Measurements from ENCODE around the gene GPC6. TPM values are rescaled to one million over a fixed set of nuclear protein-coding genes. Genes with fewer than 3 reads are reported as not detected.

GPC6 gene
- total and polyA plus RNA-seq, 9 of the 15 experiments (the other 6 are each of a cell fraction or from before 2014, with no cell fraction given), result under 0.01 to 0.20 (median 0.01) TPM; not detected in 4

DNA sequence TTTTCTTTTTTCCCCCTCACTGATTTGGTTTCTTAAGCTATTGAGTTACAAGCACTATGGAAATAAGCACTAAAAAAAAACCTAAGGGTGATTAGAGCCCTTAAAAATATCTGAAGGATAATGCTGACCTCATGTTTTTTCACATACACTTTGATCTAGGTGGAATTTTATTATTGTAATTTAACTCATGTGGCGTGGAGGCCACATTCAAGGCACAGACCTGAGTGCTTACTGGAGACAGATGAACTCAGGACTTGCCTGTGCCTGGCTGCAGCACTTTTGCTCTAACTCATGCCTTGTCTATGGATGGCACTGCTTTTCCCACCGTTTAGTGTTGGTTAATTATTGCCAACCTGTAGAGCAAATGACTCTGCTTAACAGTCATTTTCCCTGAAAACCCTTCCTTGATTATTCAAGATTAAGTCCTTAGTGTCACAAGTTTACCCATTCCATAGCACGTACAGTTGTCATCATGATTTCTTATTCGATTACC, 541.4 kb downstream of the GPC6 start:
- Histone ChIP-seq H3K79me2 (ENCODE audit: control insufficient read depth, insufficient read depth, low read length) (no peaks in the 10 kb centered on the region), H2AFZ (ENCODE audit: low read depth, low read length) (no peak overlapping the region), H3K4me1 (replicated peaks in 1 of 2; ENCODE audit: control insufficient read depth in 2 of 2, insufficient read depth in 2 of 2, low read length in 2 of 2) (no peaks in the 10 kb centered on the region), H3K27ac (ENCODE audit: extremely low read depth, low read depth, low read length) (no peak overlapping the region), H3K9me1 (ENCODE audit: control insufficient read depth, insufficient read depth, low read length) (no peaks in the 10 kb centered on the region), H3K36me3 (ENCODE audit: control insufficient read depth, insufficient read depth, low read length) (no peaks in the 10 kb centered on the region), H3K27me3 (ENCODE audit: control insufficient read depth in 2 of 2, insufficient read depth in 2 of 2, low read length in 2 of 2) (no peaks in the 10 kb centered on the region), H3K4me3 (no peak overlapping the region), H4K20me1 (replicated peaks; ENCODE audit: control insufficient read depth, insufficient read depth, low read length) (no peaks in the 10 kb centered on the region), H3K9ac (ENCODE audit: insufficient read depth in 1 of 2, low read depth in 2 of 2, low read length in 2 of 2) (no peak overlapping the region), H3K9me3 (replicated peaks; ENCODE audit: control insufficient read depth, insufficient read depth, low read depth, low read length) (no peaks in the 10 kb centered on the region), H3K4me2 (ENCODE audit: insufficient read depth, low read length) (no peak overlapping the region)
- TF ChIP-seq SRF (CRISPR knock-in tag; IDR thresholded peaks at IDR 0.05), result no peak
- TF ChIP-seq ZSCAN29 (IDR thresholded peaks at IDR 0.05), result no peak
- TF ChIP-seq MAFK (IDR thresholded peaks at IDR 0.05; ENCODE audit: low read length), result 0 out of 2 replicates have a peak, but pooled peaks have one; percentile 7
- TF ChIP-seq, protein P1, sequence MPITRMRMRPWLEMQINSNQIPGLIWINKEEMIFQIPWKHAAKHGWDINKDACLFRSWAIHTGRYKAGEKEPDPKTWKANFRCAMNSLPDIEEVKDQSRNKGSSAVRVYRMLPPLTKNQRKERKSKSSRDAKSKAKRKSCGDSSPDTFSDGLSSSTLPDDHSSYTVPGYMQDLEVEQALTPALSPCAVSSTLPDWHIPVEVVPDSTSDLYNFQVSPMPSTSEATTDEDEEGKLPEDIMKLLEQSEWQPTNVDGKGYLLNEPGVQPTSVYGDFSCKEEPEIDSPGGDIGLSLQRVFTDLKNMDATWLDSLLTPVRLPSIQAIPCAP (CRISPR knock-in tag; IDR thresholded peaks at IDR 0.05; ENCODE audit: borderline replicate concordance), result no peak
- whole genome bisulfite sequencing (ENCODE audit: insufficient coverage, low coverage, missing lambda C conversion rate), result 0% methylated on average over 4 of the region's 4 CpGs
- no peak for ATAC-seq
- ChIA-PET POLR2A (no interaction called here), CTCF (ENCODE audit: low intra/inter-chr PET ratio) (no interaction called here)
- no TSS peak for BruUV-seq (replicated peaks)
- DNase-seq (ENCODE audit: extremely low read depth in 1 of 4, low spot score in 3 of 4), result no peak
- in situ Hi-C loops (cut with MboI), result no loop called here
- FAIRE-seq, result no peak
- intact Hi-C loops (cut with micrococcal nuclease), result no loop called here

DNA sequence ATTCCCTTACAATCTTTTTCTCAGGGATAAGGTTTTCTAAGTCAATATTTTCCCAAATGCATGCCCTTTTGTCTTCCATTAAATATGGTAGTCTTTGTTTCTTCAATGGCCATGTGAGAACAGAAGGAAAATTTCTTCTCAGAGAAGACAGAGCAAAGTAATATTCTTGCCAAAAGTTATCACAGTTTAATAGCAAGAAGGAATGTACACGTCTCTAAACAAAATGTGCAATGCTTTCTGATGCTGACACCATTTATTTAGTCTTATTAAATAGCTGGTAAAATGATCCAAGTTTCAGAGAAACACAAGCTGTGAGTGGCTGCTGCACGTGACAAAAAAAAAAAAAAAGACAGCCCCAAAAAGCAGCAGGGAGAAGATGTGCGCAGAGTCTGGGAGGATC, 542.5 kb downstream of the GPC6 start:
- Histone ChIP-seq H3K27ac (ENCODE audit: extremely low read depth, low read depth, low read length) (no peak overlapping the region), H2AFZ (ENCODE audit: low read depth, low read length) (no peak overlapping the region), H3K9me3 (replicated peaks; ENCODE audit: control insufficient read depth, insufficient read depth, low read depth, low read length) (no peaks in the 10 kb centered on the region), H3K27me3 (ENCODE audit: control insufficient read depth in 2 of 2, insufficient read depth in 2 of 2, low read length in 2 of 2) (no peaks in the 10 kb centered on the region), H3K4me3 (no peak overlapping the region), H3K9me1 (ENCODE audit: control insufficient read depth, insufficient read depth, low read length) (no peaks in the 10 kb centered on the region), H3K4me2 (ENCODE audit: insufficient read depth, low read length) (no peak overlapping the region), H4K20me1 (replicated peaks; ENCODE audit: control insufficient read depth, insufficient read depth, low read length) (no peaks in the 10 kb centered on the region), H3K9ac (ENCODE audit: insufficient read depth in 1 of 2, low read depth in 2 of 2, low read length in 2 of 2) (no peak overlapping the region), H3K79me2 (ENCODE audit: control insufficient read depth, insufficient read depth, low read length) (no peaks in the 10 kb centered on the region), H3K36me3 (ENCODE audit: control insufficient read depth, insufficient read depth, low read length) (no peaks in the 10 kb centered on the region), H3K4me1 (replicated peaks in 1 of 2; ENCODE audit: control insufficient read depth in 2 of 2, insufficient read depth in 2 of 2, low read length in 2 of 2) (no peaks in the 10 kb centered on the region)
- DNase-seq (ENCODE audit: extremely low read depth in 1 of 4, low spot score in 3 of 4) (no peak), ATAC-seq (no peak), FAIRE-seq (no peak)
- intact Hi-C loops (cut with micrococcal nuclease) (no loop called here), in situ Hi-C loops (cut with MboI) (no loop called here)
- CTCF ChIA-PET (ENCODE audit: low intra/inter-chr PET ratio), result no interaction called here
- TF ChIP-seq, protein P2, sequence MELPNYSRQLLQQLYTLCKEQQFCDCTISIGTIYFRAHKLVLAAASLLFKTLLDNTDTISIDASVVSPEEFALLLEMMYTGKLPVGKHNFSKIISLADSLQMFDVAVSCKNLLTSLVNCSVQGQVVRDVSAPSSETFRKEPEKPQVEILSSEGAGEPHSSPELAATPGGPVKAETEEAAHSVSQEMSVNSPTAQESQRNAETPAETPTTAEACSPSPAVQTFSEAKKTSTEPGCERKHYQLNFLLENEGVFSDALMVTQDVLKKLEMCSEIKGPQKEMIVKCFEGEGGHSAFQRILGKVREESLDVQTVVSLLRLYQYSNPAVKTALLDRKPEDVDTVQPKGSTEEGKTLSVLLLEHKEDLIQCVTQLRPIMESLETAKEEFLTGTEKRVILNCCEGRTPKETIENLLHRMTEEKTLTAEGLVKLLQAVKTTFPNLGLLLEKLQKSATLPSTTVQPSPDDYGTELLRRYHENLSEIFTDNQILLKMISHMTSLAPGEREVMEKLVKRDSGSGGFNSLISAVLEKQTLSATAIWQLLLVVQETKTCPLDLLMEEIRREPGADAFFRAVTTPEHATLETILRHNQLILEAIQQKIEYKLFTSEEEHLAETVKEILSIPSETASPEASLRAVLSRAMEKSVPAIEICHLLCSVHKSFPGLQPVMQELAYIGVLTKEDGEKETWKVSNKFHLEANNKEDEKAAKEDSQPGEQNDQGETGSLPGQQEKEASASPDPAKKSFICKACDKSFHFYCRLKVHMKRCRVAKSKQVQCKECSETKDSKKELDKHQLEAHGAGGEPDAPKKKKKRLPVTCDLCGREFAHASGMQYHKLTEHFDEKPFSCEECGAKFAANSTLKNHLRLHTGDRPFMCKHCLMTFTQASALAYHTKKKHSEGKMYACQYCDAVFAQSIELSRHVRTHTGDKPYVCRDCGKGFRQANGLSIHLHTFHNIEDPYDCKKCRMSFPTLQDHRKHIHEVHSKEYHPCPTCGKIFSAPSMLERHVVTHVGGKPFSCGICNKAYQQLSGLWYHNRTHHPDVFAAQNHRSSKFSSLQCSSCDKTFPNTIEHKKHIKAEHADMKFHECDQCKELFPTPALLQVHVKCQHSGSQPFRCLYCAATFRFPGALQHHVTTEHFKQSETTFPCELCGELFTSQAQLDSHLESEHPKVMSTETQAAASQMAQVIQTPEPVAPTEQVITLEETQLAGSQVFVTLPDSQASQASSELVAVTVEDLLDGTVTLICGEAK (IDR thresholded peaks at IDR 0.05), result no peak
- TF ChIP-seq, protein P2 (CRISPR knock-in tag; IDR thresholded peaks at IDR 0.05), result no peak
- TF ChIP-seq ZBTB17 (CRISPR knock-in tag; IDR thresholded peaks at IDR 0.05), result no peak
- no TSS peak for BruUV-seq (replicated peaks)
- POLR2A ChIA-PET, result no interaction called here
- 0% methylated on average over 2 of the region's 3 CpGs for WGBS (ENCODE audit: insufficient coverage, low coverage, missing lambda C conversion rate)
